Measurements from ENCODE around the gene ZDHHC11. TPM values are rescaled to one million over a fixed set of nuclear protein-coding genes. Genes with fewer than 3 reads are reported as not detected.
"Not testable (repeated sequence)": the region's sequence is repeated elsewhere in the genome, so short reads cannot be mapped to it uniquely, and the experiment has no call there.

ZDHHC11 gene
- total RNA-seq, 1 donor from 2014 or later = 10.6 TPM

DNA sequence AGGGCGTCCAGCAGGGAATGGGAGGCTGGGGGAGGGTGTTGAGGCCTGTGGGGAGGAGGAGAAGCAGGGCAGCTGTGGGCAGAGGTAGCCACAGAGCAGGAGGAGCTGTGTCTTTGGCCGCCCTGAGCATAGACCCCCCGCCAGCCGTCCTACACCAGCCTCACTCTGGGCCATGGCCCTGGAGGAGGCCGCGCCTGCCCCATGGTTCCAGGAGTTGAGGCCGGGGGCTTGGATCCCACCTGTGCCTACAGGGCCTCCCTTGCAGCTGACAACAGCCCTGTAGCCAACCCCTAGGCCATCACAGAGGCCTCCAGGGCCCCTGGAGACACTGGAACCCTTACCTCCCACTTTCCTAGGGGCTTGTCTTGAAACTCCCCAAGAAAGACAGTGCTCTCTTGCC lies 3.0 kb downstream of the ZDHHC11 start:
- peak; percentile 50 for DNase-seq (ENCODE audit: low spot score)
- intact Hi-C loops (cut with DNase I) = loop anchor here (5.0 kb wide), 1 partner anchor 85 kb away; no protein-coding TSS in a partner anchor

- intact Hi-C loops (cut with DNase I) = loop anchor here (5.0 kb wide), 1 partner anchor 85 kb away; no protein-coding TSS in a partner anchor
- DNase-seq (ENCODE audit: low spot score) = peak; percentile 57
Observed at GRCh38 chr5:847212-847611, 3.6 kb downstream of the ZDHHC11 start.

DNA sequence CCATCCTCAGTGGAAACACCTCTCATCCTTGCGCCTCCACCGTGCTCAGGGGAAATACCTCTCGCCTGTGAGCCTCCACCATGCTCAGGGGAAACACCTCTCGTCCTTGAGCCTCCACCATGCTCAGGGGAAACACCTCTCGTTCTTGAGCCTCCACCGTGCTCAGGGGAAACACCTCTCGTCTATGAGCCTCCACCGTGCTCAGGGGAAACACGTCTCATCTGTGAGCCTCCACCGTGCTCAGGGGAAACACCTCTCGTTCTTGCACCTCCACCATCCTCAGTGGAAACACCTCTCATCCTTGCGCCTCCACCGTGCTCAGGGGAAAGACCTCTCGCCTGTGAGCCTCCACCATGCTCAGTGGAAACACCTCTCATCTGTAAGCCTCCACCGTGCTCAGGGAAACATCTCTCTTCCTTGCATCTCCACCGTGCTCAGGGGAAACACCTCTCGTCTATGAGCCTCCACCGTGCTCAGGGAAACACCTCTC lies 4.1 kb downstream of the ZDHHC11 start:
- peak; percentile 77 for DNase-seq (ENCODE audit: low spot score)
- intact Hi-C loops (cut with DNase I) = loop anchor here (5.0 kb wide), 1 partner anchor 84 kb away; no protein-coding TSS in a partner anchor

DNA sequence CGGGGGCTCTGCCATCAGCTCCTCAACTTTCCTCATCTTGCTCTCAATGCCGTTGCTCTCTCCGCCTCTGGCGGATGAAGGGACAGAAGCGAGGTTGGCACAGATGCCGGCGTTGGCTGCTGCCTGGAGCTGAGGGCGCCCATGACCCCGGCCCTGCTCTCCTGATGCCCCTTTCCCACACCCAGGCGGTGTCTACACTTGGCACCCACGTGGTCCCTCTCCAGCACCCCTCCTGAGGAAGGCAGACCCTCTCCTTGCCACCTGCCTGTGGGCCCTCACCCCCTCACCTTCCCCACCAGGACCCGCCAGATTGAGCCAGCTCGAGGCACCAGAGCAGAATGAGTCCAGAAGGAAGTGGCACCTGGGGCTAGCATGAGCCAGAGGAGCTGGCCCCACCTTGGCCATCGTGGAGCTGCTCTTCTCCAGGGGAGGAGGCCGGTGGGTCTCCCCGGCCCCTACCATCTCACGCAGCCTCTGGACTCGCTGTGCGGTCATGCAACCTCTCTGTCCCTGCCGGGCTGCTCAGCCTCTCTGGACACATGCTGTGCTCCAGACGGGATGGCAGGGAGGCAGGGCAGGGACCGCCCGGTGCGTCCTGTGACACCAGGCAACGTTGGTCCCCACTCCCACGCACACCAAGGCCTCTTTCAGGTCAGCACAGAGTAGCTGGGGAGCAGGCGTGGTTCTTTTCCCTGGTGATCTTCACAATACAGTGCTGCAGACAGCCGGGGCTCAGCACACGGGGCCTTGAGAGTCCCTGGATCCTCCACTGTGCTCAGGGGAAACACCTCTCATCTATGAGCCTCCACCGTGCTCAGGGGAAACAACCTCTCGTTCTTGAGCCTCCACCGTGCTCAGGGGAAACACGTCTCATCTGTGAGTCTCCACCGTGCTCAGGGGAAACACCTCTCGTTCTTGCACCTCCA lies 4.8 kb downstream of the ZDHHC11 start:
- peak; percentile 22 for DNase-seq (ENCODE audit: low spot score)
- intact Hi-C loops (cut with DNase I) = loop anchor here (5.0 kb wide), 1 partner anchor 84 kb away; no protein-coding TSS in a partner anchor

DNA sequence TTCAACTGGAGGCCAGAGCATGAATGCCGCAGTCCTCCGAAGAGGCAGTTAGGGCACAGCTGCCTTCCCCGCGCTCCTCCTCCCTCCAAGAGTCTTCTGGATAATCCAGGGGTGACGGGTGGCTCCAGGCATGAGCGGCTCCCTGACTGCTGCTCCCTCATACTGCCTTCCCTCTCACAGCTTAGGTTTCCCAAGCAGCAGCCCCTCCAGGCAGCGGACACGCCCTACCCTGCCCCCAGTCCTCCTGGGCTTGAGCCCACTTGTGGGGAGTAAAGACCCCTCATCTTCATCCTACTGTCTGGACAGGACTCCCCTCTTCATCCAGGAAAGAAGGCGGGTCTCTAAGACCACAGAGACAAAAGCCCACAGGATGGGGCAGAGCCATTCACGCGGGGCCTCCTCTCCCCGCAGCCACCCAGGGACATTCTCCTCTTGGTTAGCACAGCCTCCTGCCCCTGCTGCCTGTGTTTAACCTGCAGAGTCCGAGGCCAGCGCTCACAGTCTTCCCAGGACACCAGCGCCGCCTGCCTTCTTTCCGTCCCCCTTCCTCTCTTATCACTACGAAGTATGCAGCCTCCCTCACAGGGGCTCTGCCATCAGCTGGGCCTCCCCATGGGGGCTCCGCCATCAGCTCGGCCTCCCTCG lies 5.6 kb downstream of the ZDHHC11 start:
- peak; percentile 75 for DNase-seq (ENCODE audit: low spot score)
- intact Hi-C loops (cut with DNase I) = loop anchor here (5.0 kb wide), 1 partner anchor 83 kb away; no protein-coding TSS in a partner anchor

- intact Hi-C loops (cut with DNase I) = not testable (repeated sequence)
Observed at GRCh38 chr5:844426-844825, 6.4 kb downstream of the ZDHHC11 start.

DNA sequence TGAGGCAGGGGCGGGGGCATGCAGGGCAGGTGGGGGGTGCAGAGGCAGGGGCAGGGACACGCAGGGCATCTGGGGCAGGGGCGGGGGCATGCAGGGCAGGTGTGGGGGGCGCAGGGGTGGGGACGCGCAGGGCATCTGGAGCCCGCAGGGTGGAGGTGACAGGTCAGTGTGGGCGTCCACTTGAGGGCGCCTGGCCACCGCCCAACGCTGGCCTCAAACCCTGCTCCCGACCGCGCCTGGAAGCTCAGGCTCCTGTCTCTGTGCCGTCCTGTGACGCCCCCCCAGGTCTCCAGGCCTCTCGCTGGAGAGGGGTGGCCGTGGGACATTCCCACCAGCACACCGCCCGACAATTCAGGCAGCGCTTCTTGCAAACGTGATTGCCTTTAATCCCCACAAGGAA lies 6.9 kb downstream of the ZDHHC11 start:
- intact Hi-C loops (cut with DNase I) = not testable (repeated sequence)
- peak; percentile 73 for DNase-seq (ENCODE audit: low spot score)

More at GRCh38 chr5:844426-844825, 6.4 kb downstream of the ZDHHC11 start:
- peak; percentile 78 for DNase-seq (ENCODE audit: low spot score)

GRCh38 chr5:843371-843770 lies 7.4 kb downstream of the ZDHHC11 start:
- intact Hi-C loops (cut with DNase I) = not testable (repeated sequence)
- peak; percentile 74 for DNase-seq (ENCODE audit: low spot score)

- intact Hi-C loops (cut with DNase I) = not testable (repeated sequence)
- peak; percentile 77 for DNase-seq (ENCODE audit: low spot score)
Observed at GRCh38 chr5:842402-843221, 8.2 kb downstream of the ZDHHC11 start.

- intact Hi-C loops (cut with DNase I) = not testable (repeated sequence)
- peak; percentile 77 for DNase-seq (ENCODE audit: low spot score)
Observed at GRCh38 chr5:841531-842401, 9.0 kb downstream of the ZDHHC11 start.

- DNase-seq (ENCODE audit: low spot score) = peak; percentile 60
- intact Hi-C loops (cut with DNase I) = not testable (repeated sequence)
Observed at GRCh38 chr5:840974-841435, 9.8 kb downstream of the ZDHHC11 start.

- peak; percentile 76 for DNase-seq (ENCODE audit: low spot score)
- intact Hi-C loops (cut with DNase I) = not testable (repeated sequence)
Observed at GRCh38 chr5:840118-840973, 10.4 kb downstream of the ZDHHC11 start.

GRCh38 chr5:838431-838851 lies 12.3 kb downstream of the ZDHHC11 start:
- intact Hi-C loops (cut with DNase I) = not testable (repeated sequence)
- DNase-seq (ENCODE audit: low spot score) = peak; percentile 77

- intact Hi-C loops (cut with DNase I) = not testable (repeated sequence)
- DNase-seq (ENCODE audit: low spot score) = peak; percentile 51
Observed at GRCh38 chr5:837621-838121, 13.1 kb downstream of the ZDHHC11 start.

DNA sequence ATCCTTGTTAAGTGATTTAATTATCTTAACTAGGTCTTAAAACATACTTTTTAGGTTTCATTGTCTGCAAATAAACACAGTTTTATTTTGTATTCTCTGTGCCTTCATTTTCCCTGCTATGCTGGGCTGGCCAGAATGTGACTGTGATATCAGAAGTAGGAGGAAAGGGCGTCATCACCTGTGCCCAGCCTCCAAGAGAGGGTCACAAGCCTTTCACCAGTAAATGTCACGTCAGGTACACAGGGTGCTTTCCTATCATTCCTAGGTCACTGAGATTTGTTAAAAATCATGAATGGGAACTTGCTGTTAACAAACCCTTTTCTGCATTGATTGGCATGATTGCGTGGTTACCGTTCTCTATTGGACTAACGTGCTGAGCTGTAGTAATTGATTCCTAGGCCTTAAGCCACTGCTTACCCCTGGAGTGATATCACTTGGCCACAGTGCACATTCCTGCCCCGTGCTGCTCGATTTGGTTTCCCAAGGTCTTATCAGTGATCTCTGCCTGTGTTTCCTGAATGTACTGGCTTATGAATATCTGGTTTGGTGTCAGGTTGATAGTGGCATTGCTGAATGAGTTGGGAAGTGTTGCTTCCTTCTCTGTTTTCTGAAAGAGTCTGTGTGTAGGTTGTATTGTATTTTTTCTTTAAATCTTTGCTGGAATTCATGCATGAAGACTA lies 14.7 kb downstream of the ZDHHC11 start:
- intact Hi-C loops (cut with DNase I); DNase-seq (ENCODE audit: low spot score): not testable (repeated sequence)

- intact Hi-C loops (cut with DNase I); DNase-seq (ENCODE audit: low spot score): not testable (repeated sequence)
Observed at GRCh38 chr5:834013-834412, 16.8 kb downstream of the ZDHHC11 start.

Measured in cardiac septum (tissue), 1 donor.